Upper lobe of right lung (tissue), 1 donor: ENCODE results near the gene DISP2. TPM values are rescaled to one million over a fixed set of nuclear protein-coding genes. Genes with fewer than 3 reads are reported as not detected.

Experiments used
- ATAC-seq: fragments of 200-7000 bp; cut with Tn5 transposase; one replicate; pipeline ENCODE4 v1.9.1; 2020; ENCODE audit warnings: mild to moderate bottlenecking, moderate library complexity
- DNase-seq: peaks from one replicate; pipeline ENCODE4 v3.0.0-alpha.2; 2020
- H3K27ac ChIP-seq: fragments of 200-600 bp; one replicate; pipeline ENCODE4 v1.8.0; 2022
- H3K27me3 ChIP-seq: fragments of 200-600 bp; one replicate; pipeline ENCODE4 v1.8.0; 2022; ENCODE audit warnings: mild to moderate bottlenecking
- H3K36me3 ChIP-seq: fragments of 200-600 bp; one replicate; pipeline ENCODE4 v1.8.0; 2022
- H3K4me1 ChIP-seq: fragments of 200-600 bp; one replicate; pipeline ENCODE4 v1.8.0; 2022
- H3K4me3 ChIP-seq: fragments of 200-600 bp; one replicate; pipeline ENCODE4 v1.8.0; 2022; ENCODE audit warnings: mild to moderate bottlenecking
- H3K9me3 ChIP-seq: fragments of 200-600 bp; one replicate; pipeline ENCODE4 v1.8.0; 2022
- CTCF ChIP-seq: fragments of 200-600 bp; IDR thresholded peaks from one replicate; pipeline ENCODE4 v1.8.0; 2022; ENCODE audit warnings: antibody characterized with exemption
- intact Hi-C: fragments of 100-400 bp; cut with DNase I; formaldehyde crosslinking; loops from one replicate; pipeline ENCODE4 v1.11.0; 2022
- total RNA-seq: library from RNA; stranded (reverse); fragmentation: NEBNext Ultra II Directional; extraction: Animal tissue kit (Norgen Biotek cat#: 25700); gene quantifications from one replicate; pipeline ENCODE4 v1.2.1, GENCODE V29; 2021
- donor health status: DM: no; HTN: yes; CAD: no; lungs with severe emphysema.

Gene DISP2
- total RNA-seq, 1 donor from 2014 or later = 6.5 TPM

DNA sequence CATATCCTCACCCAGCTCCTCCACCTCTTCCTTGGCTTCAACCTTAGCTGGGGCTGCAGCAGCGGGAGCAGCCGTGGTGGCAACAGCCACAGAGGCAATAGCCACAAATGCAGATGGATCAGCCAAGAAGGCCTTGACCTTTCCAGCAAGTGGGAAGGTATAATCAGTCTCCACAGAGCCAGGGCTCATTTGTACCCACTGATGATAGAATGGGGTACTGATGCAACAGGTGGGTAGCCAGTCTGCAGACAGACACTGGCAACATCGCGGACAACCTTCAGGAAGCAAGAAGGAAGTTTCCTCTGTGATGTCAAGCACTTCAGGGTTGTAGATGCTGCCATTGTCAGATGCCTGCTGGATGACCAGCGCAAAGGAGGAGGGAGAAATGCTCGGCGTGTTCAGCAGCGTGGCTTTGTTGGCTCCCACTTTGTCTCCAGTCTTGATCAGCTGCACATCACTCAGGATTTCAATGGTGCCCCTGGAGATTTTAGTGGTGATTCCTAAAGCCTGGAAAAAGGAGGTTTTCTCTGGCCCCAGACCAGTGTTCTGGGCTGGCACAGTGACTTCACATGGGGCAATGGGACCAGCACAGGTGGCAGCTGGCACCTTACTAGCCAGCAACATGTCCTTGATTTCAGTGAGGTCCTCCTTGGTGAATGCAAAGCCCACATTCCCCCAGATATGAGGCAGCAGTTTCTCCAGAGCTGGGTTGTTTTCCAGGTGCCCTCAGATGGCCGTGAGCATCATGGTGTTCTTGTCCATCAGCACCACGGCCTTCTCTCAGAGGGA, 45.5 kb upstream of the DISP2 start:
- ATAC-seq (no peak), DNase-seq (peak; percentile 43)
- Histone ChIP-seq H3K36me3 (no peaks in the 10 kb centered on the region), H3K9me3 (no peaks in the 10 kb centered on the region), H3K27me3 (no peaks in the 10 kb centered on the region), H3K4me3 (no peak overlapping the region), H3K27ac (no peak overlapping the region), H3K4me1 (peaks cover 23% of the 10 kb centered on the region)
- intact Hi-C loops = no loop called here
- TF ChIP-seq CTCF = no peak

DNA sequence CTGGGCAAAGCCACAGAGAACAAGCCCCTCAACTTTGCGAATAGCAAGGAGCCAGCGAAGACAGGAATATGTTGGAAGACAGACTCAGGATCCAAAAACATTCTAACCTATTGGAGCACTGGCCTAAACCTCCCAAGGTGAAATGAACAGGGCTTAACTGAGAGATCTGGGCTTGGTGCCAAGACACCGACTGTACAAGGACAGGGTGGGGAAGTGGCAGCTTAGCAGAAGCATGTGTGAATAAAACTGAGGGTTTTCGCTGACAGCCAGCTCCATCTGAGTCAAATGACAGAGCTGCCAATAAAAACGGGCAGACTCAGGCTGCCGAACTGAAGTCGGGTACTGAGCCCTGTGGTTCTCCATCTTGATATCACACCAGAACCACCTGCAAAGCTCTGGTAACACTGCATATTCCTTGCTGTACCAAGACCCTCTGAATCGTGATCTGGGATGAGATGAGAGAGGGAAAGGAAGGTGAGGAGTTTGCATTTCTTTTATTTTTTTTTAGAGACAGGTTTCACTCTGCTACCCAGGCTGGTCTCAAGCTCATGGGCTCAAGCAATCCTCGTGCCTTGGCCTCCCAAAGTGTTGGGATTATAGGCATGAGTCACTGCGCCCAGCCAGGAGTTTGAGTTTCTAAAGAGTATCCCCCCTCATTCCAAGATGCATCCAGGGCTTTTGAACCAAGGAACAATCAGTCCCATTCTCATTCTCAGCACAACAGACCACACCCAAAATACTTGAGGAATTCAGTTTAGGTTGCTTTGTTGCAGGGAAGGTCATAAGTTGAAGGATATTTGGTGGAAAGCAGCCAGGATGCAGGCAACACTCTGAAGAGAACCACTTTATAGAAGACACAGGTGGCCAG, 44.3 kb upstream of the DISP2 start:
- no peak overlapping the region for H3K4me3 ChIP-seq
- no peaks in the 10 kb centered on the region for H3K27me3 ChIP-seq
- no peak overlapping the region for H3K27ac ChIP-seq
- no peak for TF ChIP-seq CTCF
- peaks cover 20% of the 10 kb centered on the region for H3K4me1 ChIP-seq
- ATAC-seq = peak; percentile 74
- no peaks in the 10 kb centered on the region for H3K36me3 ChIP-seq
- no peaks in the 10 kb centered on the region for H3K9me3 ChIP-seq
- intact Hi-C loops = no loop called here
- DNase-seq = peak; percentile 77

DNA sequence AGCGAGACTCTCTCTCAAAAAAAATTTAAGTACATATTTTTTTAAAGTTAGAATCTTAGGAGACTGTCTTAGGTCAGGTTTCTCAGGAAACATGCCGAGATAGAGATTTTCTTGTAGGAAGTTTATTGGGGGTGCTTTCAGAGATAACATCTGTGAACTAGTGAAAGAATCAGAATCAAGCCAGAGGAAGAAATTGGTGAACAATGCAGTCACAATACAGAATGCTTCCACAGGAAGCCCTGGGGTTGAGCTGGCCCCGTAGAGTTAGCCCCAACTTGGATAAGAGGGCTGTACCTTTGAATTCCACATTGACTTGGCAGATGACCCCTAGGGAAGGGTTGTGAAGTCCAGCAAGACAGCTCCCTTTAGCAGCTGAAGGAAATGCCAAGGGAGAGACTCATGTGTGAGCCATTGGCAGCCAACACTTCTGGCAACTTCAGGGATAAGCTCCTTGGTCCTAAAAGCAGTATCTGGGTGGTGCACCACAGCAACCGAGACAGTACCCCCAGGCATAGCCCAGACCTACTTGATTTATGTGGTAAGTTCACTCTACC, 43.2 kb upstream of the DISP2 start:
- Histone ChIP-seq H3K9me3 (no peaks in the 10 kb centered on the region), H3K27ac (no peak overlapping the region), H3K4me3 (no peak overlapping the region), H3K36me3 (no peaks in the 10 kb centered on the region), H3K4me1 (peaks cover 10% of the 10 kb centered on the region), H3K27me3 (no peaks in the 10 kb centered on the region)
- intact Hi-C loops = no loop called here
- no peak for TF ChIP-seq CTCF
- ATAC-seq = no peak
- DNase-seq = peak; percentile 9

DNA sequence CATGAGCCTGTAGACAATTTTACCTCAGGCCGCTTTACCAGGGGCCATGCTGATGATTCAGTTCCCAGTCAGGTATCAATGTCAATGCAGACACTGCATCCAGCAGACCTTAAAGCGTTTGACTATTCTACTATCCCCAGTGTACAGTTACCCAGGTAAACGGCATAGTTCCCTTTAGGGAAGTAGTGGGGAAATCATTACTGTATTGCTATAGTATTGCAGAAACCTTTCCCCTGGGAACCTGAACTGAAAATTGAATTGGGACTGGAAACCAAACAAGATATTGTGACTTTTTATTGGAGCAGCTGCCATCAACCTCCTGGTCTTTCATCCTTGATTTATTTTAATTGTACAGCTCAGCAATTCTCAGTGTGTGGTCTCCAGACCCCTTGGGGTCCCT, 41.1 kb upstream of the DISP2 start:
- peaks cover 10% of the 10 kb centered on the region for H3K4me1 ChIP-seq
- intact Hi-C loops = no loop called here
- TF ChIP-seq CTCF = no peak
- H3K27me3 ChIP-seq = no peaks in the 10 kb centered on the region
- no peaks in the 10 kb centered on the region for H3K9me3 ChIP-seq
- no peak for DNase-seq
- H3K4me3 ChIP-seq = no peak overlapping the region
- no peaks in the 10 kb centered on the region for H3K36me3 ChIP-seq
- no peak for ATAC-seq
- H3K27ac ChIP-seq = no peak overlapping the region

- intact Hi-C loops = no loop called here
- Histone ChIP-seq H3K36me3 (no peaks in the 10 kb centered on the region), H3K27ac (no peak overlapping the region), H3K27me3 (no peaks in the 10 kb centered on the region), H3K4me3 (no peak overlapping the region), H3K4me1 (peaks cover 12% of the 10 kb centered on the region), H3K9me3 (no peaks in the 10 kb centered on the region)
- DNase-seq = no peak
- no peak for ATAC-seq
- TF ChIP-seq CTCF = no peak
Observed at GRCh38 chr15:40317580-40317979, 40.4 kb upstream of the DISP2 start.
